Measurements from ENCODE around the gene ZNF641. TPM values are rescaled to one million over a fixed set of nuclear protein-coding genes. Genes with fewer than 3 reads are reported as not detected.

Gene ZNF641
- total and polyA plus RNA-seq, 2 donors from 2014 or later: 7.7 to 23.8 TPM

DNA sequence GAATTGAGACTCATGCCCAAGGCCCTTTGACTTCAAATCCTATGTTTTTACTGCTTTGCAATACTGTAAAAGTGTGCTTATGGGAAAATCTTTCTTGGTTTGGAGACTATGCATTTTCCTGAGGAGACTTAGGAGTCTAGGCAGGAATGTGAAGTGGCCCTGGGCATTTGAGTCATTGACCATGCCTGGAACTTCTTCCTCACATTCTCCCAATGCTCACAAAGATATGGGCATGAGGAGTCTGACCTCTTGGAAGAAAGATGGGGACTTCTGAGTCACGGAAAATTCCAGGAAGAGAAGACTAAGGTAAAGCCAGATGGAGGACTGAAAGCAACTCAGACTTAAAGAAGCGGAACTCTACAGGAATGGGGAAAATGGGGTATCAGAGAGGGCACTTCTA is 38.2 kb upstream of the ZNF641 start:
- H3K4me3 ChIP-seq (ENCODE audit: low read length in 3 of 3): no peak overlapping the region
- intact Hi-C loops (cut with DNase I): no loop called here
- DNase-seq (no peak), FAIRE-seq (no peak)
- no peaks in the 10 kb centered on the region for H3K9me3 ChIP-seq (ENCODE audit: control insufficient read depth in 2 of 3, insufficient read depth in 1 of 3, low read length in 3 of 3)
- no peaks in the 10 kb centered on the region for H3K27me3 ChIP-seq (ENCODE audit: control insufficient read depth, insufficient read depth, low read length)
- TF ChIP-seq, protein P1, sequence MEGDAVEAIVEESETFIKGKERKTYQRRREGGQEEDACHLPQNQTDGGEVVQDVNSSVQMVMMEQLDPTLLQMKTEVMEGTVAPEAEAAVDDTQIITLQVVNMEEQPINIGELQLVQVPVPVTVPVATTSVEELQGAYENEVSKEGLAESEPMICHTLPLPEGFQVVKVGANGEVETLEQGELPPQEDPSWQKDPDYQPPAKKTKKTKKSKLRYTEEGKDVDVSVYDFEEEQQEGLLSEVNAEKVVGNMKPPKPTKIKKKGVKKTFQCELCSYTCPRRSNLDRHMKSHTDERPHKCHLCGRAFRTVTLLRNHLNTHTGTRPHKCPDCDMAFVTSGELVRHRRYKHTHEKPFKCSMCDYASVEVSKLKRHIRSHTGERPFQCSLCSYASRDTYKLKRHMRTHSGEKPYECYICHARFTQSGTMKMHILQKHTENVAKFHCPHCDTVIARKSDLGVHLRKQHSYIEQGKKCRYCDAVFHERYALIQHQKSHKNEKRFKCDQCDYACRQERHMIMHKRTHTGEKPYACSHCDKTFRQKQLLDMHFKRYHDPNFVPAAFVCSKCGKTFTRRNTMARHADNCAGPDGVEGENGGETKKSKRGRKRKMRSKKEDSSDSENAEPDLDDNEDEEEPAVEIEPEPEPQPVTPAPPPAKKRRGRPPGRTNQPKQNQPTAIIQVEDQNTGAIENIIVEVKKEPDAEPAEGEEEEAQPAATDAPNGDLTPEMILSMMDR (IDR thresholded peaks at IDR 0.05; ENCODE audit: borderline replicate concordance, extremely low read depth, insufficient read depth): no peak
- H3K9ac ChIP-seq (ENCODE audit: low read length in 3 of 3): no peak overlapping the region
- H3K4me1 ChIP-seq (ENCODE audit: control insufficient read depth in 2 of 3, insufficient read depth in 2 of 3, low read depth in 1 of 3, low read length in 3 of 3): no peaks in the 10 kb centered on the region
- H3K27ac ChIP-seq (ENCODE audit: low read depth in 2 of 2, low read length in 2 of 2): no peak overlapping the region
- H3K36me3 ChIP-seq (ENCODE audit: control insufficient read depth in 2 of 3, insufficient read depth in 3 of 3, low read length in 3 of 3): no peaks in the 10 kb centered on the region

DNA sequence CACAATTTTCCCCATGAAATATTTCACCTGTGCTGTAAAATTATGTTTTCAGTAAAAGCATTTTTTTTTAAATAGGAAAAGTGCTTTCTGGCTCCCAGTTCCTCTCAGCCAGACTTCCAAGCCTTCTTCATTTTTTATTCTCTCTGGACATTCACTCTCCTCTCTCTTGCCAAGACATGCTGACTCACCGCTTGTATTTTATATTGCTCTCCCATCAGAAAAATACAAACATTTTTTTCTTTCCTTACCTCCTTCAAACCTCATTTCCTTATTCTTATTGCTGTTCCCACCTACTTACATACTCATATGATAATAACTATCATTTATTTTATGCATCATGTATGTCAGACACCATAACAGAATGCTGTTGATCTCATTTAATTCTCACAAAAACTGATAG is 37.7 kb upstream of the ZNF641 start:
- DNase-seq (no peak), FAIRE-seq (no peak)
- Histone ChIP-seq H3K36me3 (ENCODE audit: control insufficient read depth in 2 of 3, insufficient read depth in 3 of 3, low read length in 3 of 3) (no peaks in the 10 kb centered on the region), H3K4me1 (ENCODE audit: control insufficient read depth in 2 of 3, insufficient read depth in 2 of 3, low read depth in 1 of 3, low read length in 3 of 3) (no peaks in the 10 kb centered on the region), H3K27me3 (ENCODE audit: control insufficient read depth, insufficient read depth, low read length) (no peaks in the 10 kb centered on the region), H3K9me3 (ENCODE audit: control insufficient read depth in 2 of 3, insufficient read depth in 1 of 3, low read length in 3 of 3) (no peaks in the 10 kb centered on the region), H3K9ac (ENCODE audit: low read length in 3 of 3) (no peak overlapping the region), H3K27ac (ENCODE audit: low read depth in 2 of 2, low read length in 2 of 2) (no peak overlapping the region), H3K4me3 (ENCODE audit: low read length in 3 of 3) (no peak overlapping the region)
- intact Hi-C loops (cut with DNase I): no loop called here
- TF ChIP-seq, protein P1 (IDR thresholded peaks at IDR 0.05; ENCODE audit: borderline replicate concordance, extremely low read depth, insufficient read depth): no peak

DNA sequence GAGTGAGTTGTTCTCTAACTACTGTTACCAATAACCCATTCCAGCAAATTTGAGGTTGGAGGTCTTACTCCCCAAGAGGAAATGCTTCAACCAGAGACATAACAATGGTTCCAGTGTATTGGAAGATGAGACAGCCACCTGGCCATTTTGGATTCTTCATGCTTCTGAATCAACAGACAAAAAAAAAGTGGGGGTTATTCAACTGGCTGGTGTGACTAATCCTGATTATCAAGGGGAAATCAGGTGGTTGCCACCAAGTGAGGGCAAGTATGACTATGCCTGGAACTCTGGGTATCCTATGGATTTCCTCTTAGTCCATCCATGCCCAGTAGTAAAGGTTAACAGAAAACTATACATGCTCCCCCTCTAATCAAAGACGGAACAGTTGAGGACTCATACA is 29.9 kb upstream of the ZNF641 start:
- FAIRE-seq (no peak), DNase-seq (no peak)
- no peaks in the 10 kb centered on the region for H3K36me3 ChIP-seq (ENCODE audit: control insufficient read depth in 2 of 3, insufficient read depth in 3 of 3, low read length in 3 of 3)
- intact Hi-C loops (cut with DNase I): no loop called here
- no peak overlapping the region for H3K4me3 ChIP-seq (ENCODE audit: low read length in 3 of 3)
- H3K27me3 ChIP-seq (ENCODE audit: control insufficient read depth, insufficient read depth, low read length): no peaks in the 10 kb centered on the region
- H3K4me1 ChIP-seq (ENCODE audit: control insufficient read depth in 2 of 3, insufficient read depth in 2 of 3, low read depth in 1 of 3, low read length in 3 of 3): no peaks in the 10 kb centered on the region
- no peaks in the 10 kb centered on the region for H3K9me3 ChIP-seq (ENCODE audit: control insufficient read depth in 2 of 3, insufficient read depth in 1 of 3, low read length in 3 of 3)
- TF ChIP-seq, protein P1 (IDR thresholded peaks at IDR 0.05; ENCODE audit: borderline replicate concordance, extremely low read depth, insufficient read depth): no peak
- no peak overlapping the region for H3K27ac ChIP-seq (ENCODE audit: low read depth in 2 of 2, low read length in 2 of 2)
- H3K9ac ChIP-seq (ENCODE audit: low read length in 3 of 3): no peak overlapping the region

DNA sequence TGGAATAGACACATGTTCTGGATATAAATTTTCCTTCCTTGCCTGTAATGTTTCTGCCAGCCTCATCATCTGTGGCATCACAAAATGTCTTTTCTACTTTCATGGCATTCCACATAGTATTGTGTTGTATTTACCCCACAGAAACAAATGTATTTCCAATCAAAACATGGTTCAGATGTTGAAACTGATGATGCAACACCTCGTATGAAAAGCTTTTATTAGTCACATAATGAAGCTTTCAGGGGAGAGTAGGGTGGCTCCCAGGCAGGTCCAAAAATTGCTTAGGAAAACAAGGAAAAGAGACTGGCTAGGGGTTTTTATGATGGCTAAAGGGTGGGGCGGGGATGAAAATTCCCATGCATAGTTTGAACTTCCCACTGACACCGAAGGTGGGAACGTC is 29.1 kb upstream of the ZNF641 start:
- Histone ChIP-seq H3K27me3 (ENCODE audit: control insufficient read depth, insufficient read depth, low read length) (no peaks in the 10 kb centered on the region), H3K9ac (ENCODE audit: low read length in 3 of 3) (no peak overlapping the region), H3K9me3 (ENCODE audit: control insufficient read depth in 2 of 3, insufficient read depth in 1 of 3, low read length in 3 of 3) (no peaks in the 10 kb centered on the region), H3K27ac (ENCODE audit: low read depth in 2 of 2, low read length in 2 of 2) (no peak overlapping the region), H3K4me3 (ENCODE audit: low read length in 3 of 3) (no peak overlapping the region), H3K4me1 (ENCODE audit: control insufficient read depth in 2 of 3, insufficient read depth in 2 of 3, low read depth in 1 of 3, low read length in 3 of 3) (no peaks in the 10 kb centered on the region), H3K36me3 (ENCODE audit: control insufficient read depth in 2 of 3, insufficient read depth in 3 of 3, low read length in 3 of 3) (no peaks in the 10 kb centered on the region)
- no peak for FAIRE-seq
- DNase-seq: no peak
- TF ChIP-seq, protein P1 (IDR thresholded peaks at IDR 0.05; ENCODE audit: borderline replicate concordance, extremely low read depth, insufficient read depth): no peak
- intact Hi-C loops (cut with DNase I): no loop called here
